ENCODE data around the gene CACNA2D2. TPM values are rescaled to one million over a fixed set of nuclear protein-coding genes. Genes with fewer than 3 reads are reported as not detected.

Gene CACNA2D2
- total and polyA plus RNA-seq, 5 donors from 2014 or later: 0.24 to 1.2 (median 0.29) TPM

DNA sequence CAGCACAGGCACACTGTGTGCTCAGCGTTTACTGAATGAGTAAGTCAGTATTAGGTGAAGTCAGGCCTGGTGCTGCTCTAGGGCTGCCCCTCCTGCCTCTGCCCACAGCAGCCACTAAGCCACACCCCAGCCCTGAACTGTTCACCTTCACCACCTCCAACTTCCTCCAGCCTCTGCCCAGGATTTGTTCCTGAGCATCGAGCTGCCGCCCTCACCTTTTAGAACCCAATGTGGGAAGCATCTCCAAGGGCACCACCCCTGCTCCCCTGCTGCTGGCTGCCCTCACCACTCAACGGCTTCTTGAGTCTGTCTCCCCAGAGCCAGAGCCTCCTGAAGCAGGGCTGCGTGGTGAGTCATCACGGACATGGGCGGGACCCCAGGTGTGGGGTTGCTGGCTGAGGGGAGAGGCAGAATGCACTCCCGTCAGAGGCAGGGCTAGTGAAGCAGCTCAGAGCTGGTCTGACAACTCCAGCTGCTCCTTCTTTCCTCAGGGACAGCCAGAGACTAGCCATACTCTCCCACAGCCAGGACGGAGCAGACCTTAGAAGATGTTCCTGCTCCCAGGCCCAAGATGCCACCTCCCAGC lies 186.7 kb downstream of the CACNA2D2 start:
- peak overlapping the region; percentile 62 for H3K27ac ChIP-seq (ENCODE audit: insufficient read depth, low read length, poor library complexity, severe bottlenecking)
- DNase-seq: peak; percentile 51 to 68 (median 55)
- Mint-ChIP-seq H3K4me1 (peaks cover 5 to 47% (median 21%) of the 10 kb centered on the region in 4 donors), H3K36me3 (peaks cover 3% of the 10 kb centered on the region), H3K9me3 (no peaks in the 10 kb centered on the region), H3K27ac (peak overlapping the region; percentile 41 to 86 (median 65)), H3K27me3 (peaks cover 5% of the 10 kb centered on the region), H3K4me3 (peak overlapping the region; percentile 60 to 81 (median 72))
- H3K4me3 ChIP-seq (ENCODE audit: low read depth, low read length): peak overlapping the region; percentile 44
- H3K9me3 ChIP-seq (ENCODE audit: control insufficient read depth in 2 of 2, low read length in 2 of 2): no peaks in the 10 kb centered on the region
- H3K4me1 ChIP-seq (ENCODE audit: control insufficient read depth, insufficient read depth, low read length, poor library complexity, severe bottlenecking): peaks cover 36% of the 10 kb centered on the region
- no peaks in the 10 kb centered on the region for H3K36me3 ChIP-seq (ENCODE audit: control insufficient read depth, insufficient read depth, low read length)
- H3K27me3 ChIP-seq (ENCODE audit: control insufficient read depth, insufficient read depth, low read length): no peaks in the 10 kb centered on the region
- peak; percentile 60 to 70 for ATAC-seq (ENCODE audit: low read depth in 2 of 2)

DNA sequence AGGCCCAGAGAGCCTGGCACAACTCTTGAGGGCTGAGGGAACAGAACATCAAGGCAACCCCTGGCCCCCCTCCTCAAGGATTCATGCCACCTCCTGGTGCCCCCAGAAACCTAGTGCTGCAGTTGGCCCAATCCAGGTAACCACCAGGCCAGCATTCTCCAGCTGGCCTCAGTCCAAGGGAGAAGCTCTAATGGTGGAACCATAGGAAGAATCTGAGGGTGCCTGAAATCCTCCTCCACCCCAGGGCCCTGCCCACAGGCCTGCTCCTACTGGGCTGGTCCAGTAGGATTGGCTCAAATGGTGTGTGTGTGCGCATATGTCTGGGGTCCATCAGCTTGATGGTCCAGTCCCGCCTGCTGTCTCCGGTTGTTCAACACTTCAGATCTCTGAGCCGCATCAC lies 188.6 kb downstream of the CACNA2D2 start:
- H3K4me3 Mint-ChIP-seq: peak overlapping the region in 1 of 4 donors; percentile 71
- Histone ChIP-seq H3K4me1 (ENCODE audit: control insufficient read depth, insufficient read depth, low read length, poor library complexity, severe bottlenecking) (peaks cover 22% of the 10 kb centered on the region), H3K9me3 (ENCODE audit: control insufficient read depth in 2 of 2, low read length in 2 of 2) (no peaks in the 10 kb centered on the region), H3K27me3 (ENCODE audit: control insufficient read depth, insufficient read depth, low read length) (no peaks in the 10 kb centered on the region), H3K27ac (ENCODE audit: insufficient read depth, low read length, poor library complexity, severe bottlenecking) (no peak overlapping the region), H3K4me3 (ENCODE audit: low read depth, low read length) (no peak overlapping the region), H3K36me3 (ENCODE audit: control insufficient read depth, insufficient read depth, low read length) (no peaks in the 10 kb centered on the region)
- peaks cover 5 to 36% (median 18%) of the 10 kb centered on the region in 4 donors for H3K4me1 Mint-ChIP-seq
- H3K36me3 Mint-ChIP-seq: peaks cover 3% of the 10 kb centered on the region
- peaks cover 5% of the 10 kb centered on the region for H3K27me3 Mint-ChIP-seq
- H3K9me3 Mint-ChIP-seq: no peaks in the 10 kb centered on the region
- no peak for ATAC-seq (ENCODE audit: low read depth in 2 of 2)
- DNase-seq: no peak
- no peak overlapping the region for H3K27ac Mint-ChIP-seq

DNA sequence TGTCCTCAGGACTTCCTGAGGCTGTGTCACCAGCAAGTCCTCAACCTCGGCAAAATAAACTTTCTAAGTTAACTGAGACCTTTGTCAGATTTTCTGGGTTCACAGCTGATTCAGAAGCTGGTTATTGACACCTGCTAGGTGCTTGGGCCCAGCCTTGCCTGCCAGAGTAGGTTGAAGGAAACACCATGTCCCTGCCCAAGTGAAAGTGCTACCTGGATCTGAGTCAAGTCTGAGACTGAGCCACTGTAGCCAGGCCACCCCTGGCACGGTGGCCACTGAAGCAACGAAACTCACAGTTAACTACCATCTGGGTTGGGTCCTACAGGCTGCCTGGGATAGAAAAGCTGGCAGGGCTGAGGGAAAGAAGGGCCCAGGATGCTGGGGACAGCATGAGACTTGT lies 189.1 kb downstream of the CACNA2D2 start:
- peaks cover 3% of the 10 kb centered on the region for H3K36me3 Mint-ChIP-seq
- Histone ChIP-seq H3K4me3 (ENCODE audit: low read depth, low read length) (no peak overlapping the region), H3K4me1 (ENCODE audit: control insufficient read depth, insufficient read depth, low read length, poor library complexity, severe bottlenecking) (peaks cover 19% of the 10 kb centered on the region), H3K27me3 (ENCODE audit: control insufficient read depth, insufficient read depth, low read length) (no peaks in the 10 kb centered on the region), H3K27ac (ENCODE audit: insufficient read depth, low read length, poor library complexity, severe bottlenecking) (no peak overlapping the region), H3K36me3 (ENCODE audit: control insufficient read depth, insufficient read depth, low read length) (no peaks in the 10 kb centered on the region), H3K9me3 (ENCODE audit: control insufficient read depth in 2 of 2, low read length in 2 of 2) (no peaks in the 10 kb centered on the region)
- peak overlapping the region in 1 of 3 donors; percentile 12 for H3K27ac Mint-ChIP-seq
- no peak for DNase-seq
- H3K4me3 Mint-ChIP-seq: no peak overlapping the region
- peaks cover 5% of the 10 kb centered on the region for H3K27me3 Mint-ChIP-seq
- peaks cover 5 to 31% (median 16%) of the 10 kb centered on the region in 4 donors for H3K4me1 Mint-ChIP-seq
- no peaks in the 10 kb centered on the region for H3K9me3 Mint-ChIP-seq
- ATAC-seq (ENCODE audit: low read depth in 2 of 2): no peak

Other genes starting within 250 kb of the CACNA2D2 start
- gene SEMA3B, start 234.5 kb downstream of the CACNA2D2 start, total RNA-seq: 1.7 TPM
- gene SEMA3B, start 234.5 kb downstream of the CACNA2D2 start, polyA plus RNA-seq: not detected
- not detected for gene LSMEM2, start 224.5 kb downstream of the CACNA2D2 start, total RNA-seq
- under 1 TPM in 1 of 4 donors, not detected in 3; 0.22 TPM for gene LSMEM2, start 224.5 kb downstream of the CACNA2D2 start, polyA plus RNA-seq
- gene IFRD2, start 211.2 kb downstream of the CACNA2D2 start, total RNA-seq: 39.9 TPM
- gene IFRD2, start 211.2 kb downstream of the CACNA2D2 start, polyA plus RNA-seq: 10 to 100 TPM; 40.6 to 51.9 (median 43.4) TPM
- 2.4 TPM for gene HYAL3, start 204.2 kb downstream of the CACNA2D2 start, total RNA-seq
- 1 to 10 TPM; 1.8 to 8.3 (median 5.6) TPM for gene HYAL3, start 204.2 kb downstream of the CACNA2D2 start, polyA plus RNA-seq
- 31.9 TPM for gene NAA80, start 204.2 kb downstream of the CACNA2D2 start, total RNA-seq
- 10 to 100 TPM; 13.6 to 23.5 (median 14.6) TPM for gene NAA80, start 204.2 kb downstream of the CACNA2D2 start, polyA plus RNA-seq
- gene HYAL1, start 200.1 kb downstream of the CACNA2D2 start, total RNA-seq: 0.35 TPM
- under 1 TPM in 3 of 4 donors, not detected in 1; 0.07 to 0.31 (median 0.10) TPM for gene HYAL1, start 200.1 kb downstream of the CACNA2D2 start, polyA plus RNA-seq
- gene HYAL2, start 180.9 kb downstream of the CACNA2D2 start, total RNA-seq: 1.5 TPM
- 1 to 10 TPM; 2.7 to 6.5 (median 5.1) TPM for gene HYAL2, start 180.9 kb downstream of the CACNA2D2 start, polyA plus RNA-seq
- 17.5 TPM for gene TUSC2, start 175.4 kb downstream of the CACNA2D2 start, total RNA-seq
- gene TUSC2, start 175.4 kb downstream of the CACNA2D2 start, polyA plus RNA-seq: 10 to 100 TPM; 44.6 to 55.6 (median 49.9) TPM
- 76.0 TPM for gene RASSF1, start 162.8 kb downstream of the CACNA2D2 start, total RNA-seq
- gene RASSF1, start 162.8 kb downstream of the CACNA2D2 start, polyA plus RNA-seq: 10 to 100 TPM; 48.4 to 67.4 (median 54.7) TPM
- gene ZMYND10, start 157.9 kb downstream of the CACNA2D2 start, total RNA-seq: 1.6 TPM
- gene ZMYND10, start 157.9 kb downstream of the CACNA2D2 start, polyA plus RNA-seq: under 1 TPM in 1 of 4 donors, not detected in 3; 0.09 TPM
- 30.1 TPM for gene NPRL2, start 152.9 kb downstream of the CACNA2D2 start, total RNA-seq
- 10 to 100 TPM; 43.0 to 51.8 (median 49.6) TPM for gene NPRL2, start 152.9 kb downstream of the CACNA2D2 start, polyA plus RNA-seq
- gene CYB561D2, start 152.8 kb downstream of the CACNA2D2 start, total RNA-seq: 28.5 TPM
- 10 to 100 TPM; 66.3 to 92.2 (median 79.2) TPM for gene CYB561D2, start 152.8 kb downstream of the CACNA2D2 start, polyA plus RNA-seq
- 18.3 TPM for gene TMEM115, start 144.1 kb downstream of the CACNA2D2 start, total RNA-seq
- gene TMEM115, start 144.1 kb downstream of the CACNA2D2 start, polyA plus RNA-seq: 10 to 100 TPM; 33.5 to 38.6 (median 36.5) TPM
- 8.7 TPM for gene C3orf18, start 64.1 kb upstream of the CACNA2D2 start, total RNA-seq
- 10 to 100 TPM in 2 of 4 donors, 1 to 10 TPM in 2; 7.4 to 11.9 (median 10.6) TPM for gene C3orf18, start 64.1 kb upstream of the CACNA2D2 start, polyA plus RNA-seq
- 21.1 TPM for gene HEMK1, start 65.9 kb upstream of the CACNA2D2 start, total RNA-seq
- 10 to 100 TPM; 18.5 to 24.9 (median 23.1) TPM for gene HEMK1, start 65.9 kb upstream of the CACNA2D2 start, polyA plus RNA-seq
- gene CISH, start 108.1 kb upstream of the CACNA2D2 start, total RNA-seq: 23.4 TPM
- gene CISH, start 108.1 kb upstream of the CACNA2D2 start, polyA plus RNA-seq: 10 to 100 TPM; 40.5 to 66.7 (median 58.5) TPM
- 42.9 TPM for gene MAPKAPK3, start 113.5 kb upstream of the CACNA2D2 start, total RNA-seq
- 10 to 100 TPM; 47.0 to 52.9 (median 49.5) TPM for gene MAPKAPK3, start 113.5 kb upstream of the CACNA2D2 start, polyA plus RNA-seq
- 0.35 TPM for gene DOCK3, start 171.3 kb upstream of the CACNA2D2 start, total RNA-seq
- gene DOCK3, start 171.3 kb upstream of the CACNA2D2 start, polyA plus RNA-seq: under 1 TPM; 0.03 to 0.09 (median 0.07) TPM